ENCODE results near the gene PIM3.
"Not testable (repeated sequence)": the region's sequence is repeated elsewhere in the genome, so short reads cannot be mapped to it uniquely, and the experiment has no call there.

DNA sequence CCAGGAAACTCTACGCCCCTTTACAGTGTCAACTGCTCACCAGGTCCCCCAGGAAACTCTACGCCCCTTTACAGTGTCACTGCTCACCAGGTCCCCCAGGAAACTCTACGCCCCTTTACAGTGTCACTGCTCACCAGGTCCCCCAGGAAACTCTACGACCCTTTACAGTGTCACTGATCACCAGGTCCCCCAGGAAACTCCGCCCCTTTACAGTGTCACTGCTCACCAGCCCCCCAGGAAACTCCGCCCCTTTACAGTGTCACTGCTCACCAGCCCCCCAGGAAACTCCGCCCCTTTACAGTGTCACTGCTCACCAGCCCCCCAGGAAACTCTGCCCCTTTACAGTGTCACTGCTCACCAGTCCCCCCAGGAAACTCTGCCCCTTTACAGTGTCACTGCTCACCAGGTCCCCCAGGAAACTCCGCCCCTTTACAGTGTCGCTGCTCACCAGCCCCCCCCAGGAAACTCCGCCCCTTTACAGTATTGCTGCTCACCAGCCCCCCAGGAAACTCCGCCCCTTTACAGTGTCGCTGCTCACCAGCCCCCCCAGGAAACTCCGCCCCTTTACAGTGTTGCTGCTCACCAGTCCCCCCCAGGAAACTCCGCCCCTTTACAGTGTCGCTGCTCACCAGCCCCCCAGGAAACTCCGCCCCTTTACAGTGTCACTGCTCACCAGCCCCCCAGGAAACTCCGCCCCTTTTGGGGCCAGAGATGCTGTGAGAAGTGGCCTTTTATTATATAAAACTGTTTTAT, 15.4 kb upstream of the PIM3 start:
- not testable (repeated sequence) for TF ChIP-seq EZH2 (IDR thresholded peaks at IDR 0.05; ENCODE audit: low read depth)
- TF ChIP-seq, protein P1, sequence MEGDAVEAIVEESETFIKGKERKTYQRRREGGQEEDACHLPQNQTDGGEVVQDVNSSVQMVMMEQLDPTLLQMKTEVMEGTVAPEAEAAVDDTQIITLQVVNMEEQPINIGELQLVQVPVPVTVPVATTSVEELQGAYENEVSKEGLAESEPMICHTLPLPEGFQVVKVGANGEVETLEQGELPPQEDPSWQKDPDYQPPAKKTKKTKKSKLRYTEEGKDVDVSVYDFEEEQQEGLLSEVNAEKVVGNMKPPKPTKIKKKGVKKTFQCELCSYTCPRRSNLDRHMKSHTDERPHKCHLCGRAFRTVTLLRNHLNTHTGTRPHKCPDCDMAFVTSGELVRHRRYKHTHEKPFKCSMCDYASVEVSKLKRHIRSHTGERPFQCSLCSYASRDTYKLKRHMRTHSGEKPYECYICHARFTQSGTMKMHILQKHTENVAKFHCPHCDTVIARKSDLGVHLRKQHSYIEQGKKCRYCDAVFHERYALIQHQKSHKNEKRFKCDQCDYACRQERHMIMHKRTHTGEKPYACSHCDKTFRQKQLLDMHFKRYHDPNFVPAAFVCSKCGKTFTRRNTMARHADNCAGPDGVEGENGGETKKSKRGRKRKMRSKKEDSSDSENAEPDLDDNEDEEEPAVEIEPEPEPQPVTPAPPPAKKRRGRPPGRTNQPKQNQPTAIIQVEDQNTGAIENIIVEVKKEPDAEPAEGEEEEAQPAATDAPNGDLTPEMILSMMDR (conservative IDR thresholded peaks at IDR 0.05), result not testable (repeated sequence)

Measured in PC-9 (cell line).